Skeletal muscle cell (primary cell): Measurements from ENCODE around the gene ZNF761.
"Not testable (repeated sequence)": the region's sequence is repeated elsewhere in the genome, so short reads cannot be mapped to it uniquely, and the experiment has no call there.

Experiments
- DNase-seq: peaks from one replicate; pipeline ENCODE4 v3.0.0-alpha.2; 2010; ENCODE audit warnings: low read depth
- H3K4me3 ChIP-seq: 2 replicates; pipeline ENCODE4 v1.5.1; 2011; ENCODE audit warnings: low read depth, mild to moderate bottlenecking, control low read depth, low read length, moderate library complexity

Gene ZNF761

DNA sequence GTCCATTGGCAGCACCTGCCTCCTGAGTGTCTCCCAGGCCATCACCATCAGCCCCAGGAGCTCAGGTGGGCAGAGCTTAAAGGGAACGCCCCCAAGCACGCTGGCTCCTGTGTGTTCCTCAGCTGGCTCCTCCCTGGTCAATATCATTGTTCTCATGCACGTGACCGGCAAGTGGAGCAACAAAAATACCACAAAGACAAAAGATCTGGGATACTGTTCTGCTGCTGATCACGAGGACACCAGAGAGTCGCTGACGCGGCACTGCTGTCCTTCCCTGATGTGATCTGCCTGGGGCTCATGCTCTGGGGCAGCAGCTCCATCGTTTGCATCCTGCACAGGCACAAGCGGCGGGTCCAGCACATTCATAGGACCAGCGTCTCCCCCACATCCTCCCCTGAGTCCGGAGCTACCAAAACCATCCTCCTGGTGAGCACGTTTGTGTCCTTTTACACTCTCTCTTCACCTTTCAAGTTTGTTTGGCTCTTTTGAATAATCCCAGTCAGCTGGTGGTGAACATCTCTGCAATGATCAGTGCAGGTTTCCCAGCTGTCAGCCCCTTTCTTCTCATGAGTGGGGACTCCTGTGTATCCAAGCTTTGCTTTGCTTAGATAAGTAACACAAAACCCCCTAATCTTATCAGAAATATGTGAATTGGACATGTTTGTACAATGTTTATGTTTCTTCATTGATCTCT lies 72.0 kb downstream of the ZNF761 start:
- H3K4me3 ChIP-seq, DNase-seq: not testable (repeated sequence)

- peak overlapping the region; percentile 21 for H3K4me3 ChIP-seq
- not testable (repeated sequence) for DNase-seq
Observed at GRCh38 chr19:53504365-53504703, 72.5 kb downstream of the ZNF761 start.

GRCh38 chr19:53504885-53505284 lies 73.1 kb downstream of the ZNF761 start:
- no peak overlapping the region for H3K4me3 ChIP-seq
- no peak for DNase-seq

DNA sequence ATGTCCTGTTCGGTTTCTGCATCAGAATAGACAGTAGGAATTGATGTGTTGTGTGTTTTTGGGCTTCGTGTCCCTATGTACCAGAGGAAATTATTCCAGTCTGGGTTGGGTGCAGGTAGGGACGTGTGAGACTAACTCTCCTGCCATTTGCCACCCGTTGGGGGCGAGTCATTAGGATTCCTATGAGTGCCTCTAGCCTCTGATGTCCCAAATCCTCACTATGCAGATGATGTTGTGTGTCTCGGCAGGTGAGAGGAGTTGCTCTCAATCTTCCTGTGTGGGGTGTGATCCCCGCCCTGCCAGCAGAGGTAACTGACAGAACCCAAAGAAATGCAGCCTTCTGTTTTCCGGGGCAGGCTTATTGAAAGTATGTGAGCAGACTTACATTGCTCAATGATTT lies 74.9 kb downstream of the ZNF761 start:
- no peak overlapping the region for H3K4me3 ChIP-seq
- no peak for DNase-seq
